ENCODE measurements around the gene IL16. TPM values are rescaled to one million over a fixed set of nuclear protein-coding genes. Genes with fewer than 3 reads are reported as not detected.

IL16 gene
- total RNA-seq, 4 donors from 2014 or later = 4.9 to 11.5 (median 8.4) TPM

- no peak for DNase-seq
- intact Hi-C loops (cut with DNase I) = no loop called here
- no peaks in the 10 kb centered on the region for H3K9me3 ChIP-seq
- no peaks in the 10 kb centered on the region for H3K36me3 ChIP-seq
- 82 to 83% methylated on average over 5 of the region's 5 CpGs for WGBS, 2 donors
- H3K4me3 ChIP-seq (replicated peaks in 1 of 3) = no peak overlapping the region
- H3K4me1 ChIP-seq = peaks cover 0 to 18% of the 10 kb centered on the region in 2 donors
- no peak for TF ChIP-seq CTCF (IDR thresholded peaks at IDR 0.05)
- TF ChIP-seq POLR2A (IDR thresholded peaks at IDR 0.05) = no peak
- peak overlapping the region in 1 of 3 donors; percentile 21 for H3K27ac ChIP-seq
- H3K27me3 ChIP-seq = no peaks in the 10 kb centered on the region
These were observed 12.5 kb upstream of the IL16 start for GRCh38 chr15:81184188-81184587.

DNA sequence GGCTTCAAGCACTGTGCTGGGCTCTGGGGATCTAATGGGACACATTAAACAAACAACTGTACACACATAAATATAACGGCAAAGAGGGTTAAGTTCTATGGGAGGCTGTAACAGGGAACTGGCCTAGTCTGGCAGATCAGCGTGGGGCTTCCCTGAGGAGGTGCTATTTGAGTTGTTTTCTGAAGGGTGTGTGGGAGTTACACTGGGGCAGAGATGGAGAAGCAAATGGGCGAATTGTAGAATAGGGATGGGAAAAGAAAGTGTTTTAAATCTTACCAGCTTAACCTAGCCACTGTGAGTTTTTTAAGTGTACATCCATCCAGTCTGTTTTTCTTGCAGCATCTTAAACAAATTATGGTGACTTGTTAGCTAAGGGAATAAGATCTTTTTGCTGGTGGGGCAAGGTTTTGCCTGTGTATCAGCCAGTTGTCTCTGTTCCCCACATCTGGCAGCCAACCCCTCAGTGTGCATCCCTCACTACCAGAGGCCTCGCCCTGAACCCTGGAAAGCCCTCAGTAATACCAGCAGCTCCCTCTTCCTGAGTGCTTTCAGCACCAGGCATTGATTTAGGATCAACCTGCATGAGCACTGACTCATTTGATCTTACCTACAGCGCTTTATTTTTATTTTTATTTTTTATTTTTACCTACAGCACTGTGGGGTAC, 10.9 kb upstream of the IL16 start:
- Histone ChIP-seq H3K36me3 (no peaks in the 10 kb centered on the region), H3K9me3 (no peaks in the 10 kb centered on the region), H3K4me1 (peaks cover 0 to 18% of the 10 kb centered on the region in 2 donors), H3K27ac (no peak overlapping the region), H3K4me3 (replicated peaks in 1 of 3) (no peak overlapping the region), H3K27me3 (no peaks in the 10 kb centered on the region)
- WGBS, 2 donors = 81 to 83% methylated on average over 5 of the region's 5 CpGs
- TF ChIP-seq CTCF (IDR thresholded peaks at IDR 0.05) = no peak
- TF ChIP-seq POLR2A (IDR thresholded peaks at IDR 0.05) = no peak
- no peak for DNase-seq
- intact Hi-C loops (cut with DNase I) = no loop called here

DNA sequence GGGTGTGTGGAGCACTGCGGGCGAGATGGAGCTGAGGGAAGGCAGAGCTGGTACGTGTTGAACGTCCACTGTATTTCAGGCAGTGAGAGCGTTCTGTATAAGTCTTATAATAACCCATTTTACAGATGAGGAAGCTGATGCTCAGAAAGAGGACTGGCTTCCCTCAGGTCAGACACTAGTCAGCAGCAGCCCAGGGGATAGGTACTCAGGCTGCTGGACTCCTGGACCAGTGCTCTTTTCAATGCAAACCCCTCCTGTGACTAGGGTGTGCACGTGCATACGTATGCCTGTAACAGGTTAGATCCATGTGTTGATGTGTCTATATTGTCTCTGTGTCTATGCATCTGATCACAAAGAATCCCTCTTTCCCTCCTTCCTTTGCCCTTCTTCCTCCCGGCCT, 8.3 kb upstream of the IL16 start:
- no peak for DNase-seq
- Histone ChIP-seq H3K9me3 (no peaks in the 10 kb centered on the region), H3K36me3 (no peaks in the 10 kb centered on the region), H3K27ac (no peak overlapping the region), H3K27me3 (no peaks in the 10 kb centered on the region), H3K4me1 (peaks cover 0 to 3% of the 10 kb centered on the region in 2 donors), H3K4me3 (replicated peaks in 1 of 3) (no peak overlapping the region)
- 94 to 96% methylated on average over 8 of the region's 8 CpGs for WGBS, 2 donors
- intact Hi-C loops (cut with DNase I) = no loop called here
- TF ChIP-seq CTCF (IDR thresholded peaks at IDR 0.05) (no peak), POLR2A (IDR thresholded peaks at IDR 0.05) (no peak)

GRCh38 chr15:81189583-81190283, 6.9 kb upstream of the IL16 start:
- H3K4me3 ChIP-seq (replicated peaks in 1 of 3) = no peak overlapping the region
- DNase-seq = peak; percentile 4 to 23
- WGBS, 2 donors = 71 to 79% methylated on average over 11 of the region's 11 CpGs
- no peaks in the 10 kb centered on the region for H3K36me3 ChIP-seq
- H3K27ac ChIP-seq = peak overlapping the region; percentile 30 to 36 (median 32)
- H3K4me1 ChIP-seq = peaks cover 1 to 3% of the 10 kb centered on the region in 2 donors
- no peak for TF ChIP-seq POLR2A (IDR thresholded peaks at IDR 0.05)
- TF ChIP-seq CTCF (IDR thresholded peaks at IDR 0.05) = no peak
- H3K9me3 ChIP-seq = no peaks in the 10 kb centered on the region
- intact Hi-C loops (cut with DNase I) = no loop called here
- no peaks in the 10 kb centered on the region for H3K27me3 ChIP-seq

- TF ChIP-seq CTCF (IDR thresholded peaks at IDR 0.05) (no peak), POLR2A (IDR thresholded peaks at IDR 0.05) (no peak)
- intact Hi-C loops (cut with DNase I) = no loop called here
- Histone ChIP-seq H3K9me3 (no peaks in the 10 kb centered on the region), H3K27ac (peak overlapping the region in 2 of 3 donors; percentile 3 to 24), H3K4me3 (replicated peaks in 1 of 3) (no peak overlapping the region), H3K36me3 (no peaks in the 10 kb centered on the region), H3K27me3 (no peaks in the 10 kb centered on the region), H3K4me1 (peaks cover 9 to 12% of the 10 kb centered on the region in 2 donors)
- WGBS, 2 donors = 81 to 95% methylated on average over 3 of the region's 3 CpGs
- DNase-seq = no peak
These were observed 5.7 kb upstream of the IL16 start for GRCh38 chr15:81190922-81191507.
